GM23248 (cell line): Measurements from ENCODE around the gene PPP1R1B. TPM values are rescaled to one million over a fixed set of nuclear protein-coding genes. Genes with fewer than 3 reads are reported as not detected.
A peak's percentile ranks its signal among the peaks of the same experiment; 100 is the strongest.

Experiments
- DNase-seq: peaks from one replicate; pipeline ENCODE4 v3.0.0-alpha.2; 2015
- H2AFZ ChIP-seq: fragments of 200-600 bp; sonication (generic); 2 replicates; pipeline ENCODE4 v1.6.1; 2016; ENCODE audit warnings: antibody characterized with exemption
- H3F3A ChIP-seq: fragments of 200-600 bp; sonication (generic); 2 replicates; pipeline ENCODE4 v1.6.1; 2016; ENCODE audit warnings: mild to moderate bottlenecking, antibody characterized with exemption, mixed run types; ENCODE audit not compliant: insufficient read depth
- H3K27ac ChIP-seq: fragments of 200-600 bp; sonication (generic); 2 replicates; pipeline ENCODE4 v1.5.1; 2016; ENCODE audit warnings: mild to moderate bottlenecking
- H3K27me3 ChIP-seq: fragments of 200-600 bp; sonication (generic); replicated peaks from 2 replicates; pipeline ENCODE4 v1.6.1; 2016; ENCODE audit warnings: mild to moderate bottlenecking; ENCODE audit not compliant: insufficient read depth
- H3K36me3 ChIP-seq: fragments of 200-600 bp; sonication (generic); 2 replicates; pipeline ENCODE4 v1.6.1; 2016; ENCODE audit warnings: low read depth, mild to moderate bottlenecking
- H3K4me1 ChIP-seq: fragments of 200-600 bp; sonication (generic); 2 replicates; pipeline ENCODE4 v1.6.1; 2016; ENCODE audit warnings: mild to moderate bottlenecking; ENCODE audit not compliant: insufficient read depth
- H3K4me2 ChIP-seq: fragments of 200-600 bp; sonication (generic); one replicate; pipeline ENCODE4 v1.6.1; 2016; ENCODE audit warnings: mild to moderate bottlenecking; ENCODE audit not compliant: unreplicated experiment
- H3K4me3 ChIP-seq: fragments of 200-600 bp; sonication (generic); 2 replicates; pipeline ENCODE4 v1.5.1; 2016; ENCODE audit warnings: mild to moderate bottlenecking
- H3K79me2 ChIP-seq: fragments of 200-600 bp; sonication (generic); 2 replicates; pipeline ENCODE4 v1.6.1; 2016; ENCODE audit warnings: mild to moderate bottlenecking; ENCODE audit not compliant: insufficient read depth
- H3K9ac ChIP-seq: fragments of 200-600 bp; sonication (generic); 2 replicates; pipeline ENCODE4 v1.6.1; 2016; ENCODE audit warnings: mild to moderate bottlenecking
- H3K9me2 ChIP-seq: fragments of 200-600 bp; sonication (generic); 2 replicates; pipeline ENCODE4 v1.6.1; 2016; ENCODE audit warnings: mixed run types, mild to moderate bottlenecking, moderate library complexity; ENCODE audit not compliant: insufficient read depth
- H3K9me3 ChIP-seq: fragments of 200-600 bp; sonication (generic); one replicate; pipeline ENCODE4 v1.6.1; 2017; ENCODE audit warnings: low read depth
- H4K20me1 ChIP-seq: fragments of 200-600 bp; sonication (generic); 2 replicates; pipeline ENCODE4 v1.6.0; 2016; ENCODE audit not compliant: insufficient read depth
- EZH2 ChIP-seq: fragments of 200-600 bp; sonication (generic); IDR thresholded peaks from 2 replicates; pipeline ENCODE4 v1.6.1; 2018; ENCODE audit warnings: antibody characterized with exemption, mild to moderate bottlenecking; ENCODE audit not compliant: insufficient read depth, poor library complexity, severe bottlenecking
- EZH2phosphoT487 ChIP-seq: fragments of 200-600 bp; sonication (generic); IDR thresholded peaks from 2 replicates; pipeline ENCODE4 v1.6.1; 2018; ENCODE audit warnings: antibody characterized with exemption, moderate library complexity, mild to moderate bottlenecking, low read depth; ENCODE audit not compliant: insufficient read depth
- WGBS, 2 experiments: methylation state at CpG; one replicate each; pipeline ENCODE4 v1.1.6; 2015 to 2017; ENCODE audit warnings: low lambda C conversion rate in 2 of 2, low coverage in 1 of 2; ENCODE audit errors: missing lambda C conversion rate in 2 of 2; 5-methylcytosine and 5-hydroxymethylcytosine counted together
- in situ Hi-C: fragments of 300-500 bp; cut with MboI; formaldehyde crosslinking; loops from 2 replicates; pipeline ENCODE4 v1.15.0; 2020
- polyA plus RNA-seq: library from polyadenylated mRNA; unstranded; fragments of >200 nt; fragmentation: Nextera tagmentation; extraction: Ambion mirVana; gene quantifications from 2 replicates; pipeline ENCODE4 v1.2.1, GENCODE V29; 2016
- total RNA-seq: library from RNA; depleted of rRNA; stranded (reverse); fragments of >200 nt; shearing (Covaris generic); gene quantifications from 2 replicates; pipeline ENCODE4 v1.2.3, GENCODE V29; 2014

The PPP1R1B gene
- total and polyA plus RNA-seq, 2 experiments from 2014 or later, result not detected

GRCh38 chr17:39671651-39672521 is 45.1 kb downstream of the PPP1R1B start:
- Histone ChIP-seq H3K9me2 (no peaks in the 10 kb centered on the region), H3K4me3 (no peak overlapping the region), H3K27ac (no peak overlapping the region), H3K27me3 (peaks cover 26% of the 10 kb centered on the region; the same call in 1 of the 2 replicates), H3F3A (no peaks in the 10 kb centered on the region), H2AFZ (no peak overlapping the region), H3K36me3 (no peaks in the 10 kb centered on the region), H3K4me1 (no peaks in the 10 kb centered on the region), H3K79me2 (no peaks in the 10 kb centered on the region), H3K9ac (no peak overlapping the region), H3K4me2 (no peak overlapping the region), H3K9me3 (no peaks in the 10 kb centered on the region), H4K20me1 (no peaks in the 10 kb centered on the region)
- in situ Hi-C loops, result no loop called here
- TF ChIP-seq EZH2phosphoT487 (no peak), EZH2 (no peak)
- peak; percentile 57 for DNase-seq
- WGBS, 2 experiments, result 37% methylated on average over 18 to 19 of the region's 19 CpGs

GRCh38 chr17:39672522-39673334 is 46.0 kb downstream of the PPP1R1B start:
- Histone ChIP-seq H3K4me1 (no peaks in the 10 kb centered on the region), H3K27ac (no peak overlapping the region), H3K9me2 (no peaks in the 10 kb centered on the region), H3K9ac (no peak overlapping the region), H3K27me3 (peaks cover 21% of the 10 kb centered on the region; the same call in 1 of the 2 replicates), H2AFZ (no peak overlapping the region), H3K36me3 (no peaks in the 10 kb centered on the region), H3K4me2 (no peak overlapping the region), H4K20me1 (no peaks in the 10 kb centered on the region), H3F3A (no peaks in the 10 kb centered on the region), H3K9me3 (no peaks in the 10 kb centered on the region), H3K4me3 (no peak overlapping the region), H3K79me2 (no peaks in the 10 kb centered on the region)
- in situ Hi-C loops, result no loop called here
- no peak for DNase-seq
- TF ChIP-seq EZH2phosphoT487 (no peak), EZH2 (no peak)
- 61 to 70% methylated on average over 13 to 15 of the region's 15 CpGs for WGBS, 2 experiments

- no peaks in the 10 kb centered on the region for H4K20me1 ChIP-seq
- DNase-seq, result no peak
- H3K4me2 ChIP-seq, result no peak overlapping the region
- in situ Hi-C loops, result no loop called here
- no peak overlapping the region for H2AFZ ChIP-seq
- no peaks in the 10 kb centered on the region for H3F3A ChIP-seq
- H3K9me3 ChIP-seq, result no peaks in the 10 kb centered on the region
- peaks cover 18% of the 10 kb centered on the region; the same call in 1 of the 2 replicates for H3K27me3 ChIP-seq
- 66 to 71% methylated on average over 13 of the region's 13 CpGs for WGBS, 2 experiments
- H3K79me2 ChIP-seq, result no peaks in the 10 kb centered on the region
- no peak overlapping the region for H3K4me3 ChIP-seq
- H3K9ac ChIP-seq, result no peak overlapping the region
- no peaks in the 10 kb centered on the region for H3K4me1 ChIP-seq
- no peak for TF ChIP-seq EZH2phosphoT487
- H3K9me2 ChIP-seq, result no peaks in the 10 kb centered on the region
- H3K36me3 ChIP-seq, result no peaks in the 10 kb centered on the region
- H3K27ac ChIP-seq, result no peak overlapping the region
Measured at GRCh38 chr17:39673335-39674081, 46.8 kb downstream of the PPP1R1B start.

GRCh38 chr17:39674179-39674578 is 47.4 kb downstream of the PPP1R1B start:
- Histone ChIP-seq H3K79me2 (no peaks in the 10 kb centered on the region), H3K27ac (no peak overlapping the region), H3K9ac (no peak overlapping the region), H3K4me2 (no peak overlapping the region), H3K4me1 (no peaks in the 10 kb centered on the region), H3K9me2 (no peaks in the 10 kb centered on the region), H3K27me3 (peaks cover 13% of the 10 kb centered on the region; the same call in 1 of the 2 replicates), H3K36me3 (no peaks in the 10 kb centered on the region), H3F3A (no peaks in the 10 kb centered on the region), H4K20me1 (no peaks in the 10 kb centered on the region), H3K4me3 (no peak overlapping the region), H3K9me3 (no peaks in the 10 kb centered on the region), H2AFZ (no peak overlapping the region)
- 52 to 53% methylated on average over 5 of the region's 5 CpGs for WGBS, 2 experiments
- TF ChIP-seq EZH2phosphoT487 (no peak), EZH2 (no peak)
- in situ Hi-C loops, result no loop called here
- no peak for DNase-seq
